DOHH2 (cell line): ENCODE measurements around the gene TNFRSF25.

Experiments
- H3F3A ChIP-seq: fragments of 200-600 bp; sonication (generic), shearing (Covaris generic); 2 replicates; pipeline ENCODE4 v1.6.0; 2016; ENCODE audit warnings: antibody characterized with exemption, mild to moderate bottlenecking; ENCODE audit not compliant: control insufficient read depth, insufficient read depth
- H3K27ac ChIP-seq: fragments of 200-600 bp; sonication (generic); 2 replicates; pipeline ENCODE4 v1.5.1; 2014; ENCODE audit warnings: low read depth, mild to moderate bottlenecking, low read length, moderate library complexity
- H3K27me3 ChIP-seq: fragments of 200-600 bp; sonication (generic); 2 replicates; pipeline ENCODE4 v1.6.1; 2014; ENCODE audit warnings: mild to moderate bottlenecking, low read length, mixed read lengths; ENCODE audit not compliant: control insufficient read depth
- H3K36me3 ChIP-seq: fragments of 200-600 bp; sonication (generic); 2 replicates; pipeline ENCODE4 v1.6.1; 2014; ENCODE audit warnings: mild to moderate bottlenecking, low read length, moderate library complexity, mixed read lengths; ENCODE audit not compliant: control insufficient read depth
- H3K4me1 ChIP-seq: fragments of 200-600 bp; sonication (generic); 2 replicates; pipeline ENCODE4 v1.6.1; 2014; ENCODE audit warnings: mild to moderate bottlenecking, low read length, mixed read lengths; ENCODE audit not compliant: control insufficient read depth
- H3K4me2 ChIP-seq: fragments of 200-600 bp; sonication (generic); 2 replicates; pipeline ENCODE4 v1.6.0; 2014; ENCODE audit warnings: mild to moderate bottlenecking, low read length, moderate library complexity
- H3K4me3 ChIP-seq: fragments of 200-600 bp; sonication (generic); 2 replicates; pipeline ENCODE4 v1.5.1; 2014; ENCODE audit warnings: mild to moderate bottlenecking, low read length, mixed read lengths
- H3K79me2 ChIP-seq: fragments of 200-600 bp; sonication (generic); 2 replicates; pipeline ENCODE4 v1.6.1; 2014; ENCODE audit warnings: mild to moderate bottlenecking, low read length, mixed read lengths; ENCODE audit not compliant: control insufficient read depth
- H3K9me2 ChIP-seq: fragments of 200-600 bp; sonication (generic); replicated peaks from 2 replicates; pipeline ENCODE4 v1.6.1; 2014; ENCODE audit warnings: mild to moderate bottlenecking, low read length, mixed read lengths; ENCODE audit not compliant: control insufficient read depth
- H3K9me3 ChIP-seq: fragments of 200-600 bp; sonication (generic); 2 replicates; pipeline ENCODE4 v1.6.1; 2014; ENCODE audit warnings: antibody characterized with exemption, low read length, mixed read lengths; ENCODE audit not compliant: control insufficient read depth, insufficient read depth
- H4K20me1 ChIP-seq: fragments of 200-600 bp; sonication (generic); 2 replicates; pipeline ENCODE4 v1.6.0; 2014; ENCODE audit warnings: low read depth, mild to moderate bottlenecking, antibody characterized with exemption, low read length, moderate library complexity; ENCODE audit not compliant: control insufficient read depth, insufficient read depth
- CTCF ChIP-seq: fragments of 200-600 bp; sonication (generic); IDR thresholded peaks from one replicate; pipeline ENCODE4 v1.5.1; 2014; ENCODE audit warnings: antibody characterized with exemption, mild to moderate bottlenecking, low read depth, low read length; ENCODE audit not compliant: poor library complexity, severe bottlenecking
- EZH2phosphoT487 ChIP-seq: fragments of 200-600 bp; sonication (generic); IDR thresholded peaks from 2 replicates; pipeline ENCODE4 v1.6.1; 2017; ENCODE audit warnings: borderline replicate concordance, mild to moderate bottlenecking, antibody characterized with exemption, low read length, moderate library complexity, mixed read lengths

The TNFRSF25 gene

GRCh38 chr1:6423321-6423999, 42.5 kb downstream of the TNFRSF25 start:
- TF ChIP-seq CTCF (peak; percentile 96), EZH2phosphoT487 (no peak)

GRCh38 chr1:6421266-6421665, 44.7 kb downstream of the TNFRSF25 start:
- TF ChIP-seq CTCF (no peak), EZH2phosphoT487 (no peak)
- H3K27me3 ChIP-seq = peaks cover 57% of the 10 kb centered on the region
- no peaks in the 10 kb centered on the region for H3K79me2 ChIP-seq
- no peak overlapping the region for H3K4me2 ChIP-seq
- no peak overlapping the region for H3K27ac ChIP-seq
- H4K20me1 ChIP-seq = no peaks in the 10 kb centered on the region
- no peaks in the 10 kb centered on the region for H3K9me2 ChIP-seq
- H3K36me3 ChIP-seq = no peaks in the 10 kb centered on the region
- H3K4me1 ChIP-seq = no peaks in the 10 kb centered on the region
- no peaks in the 10 kb centered on the region for H3K9me3 ChIP-seq
- H3F3A ChIP-seq = no peaks in the 10 kb centered on the region
- no peak overlapping the region for H3K4me3 ChIP-seq

More at GRCh38 chr1:6423321-6423999, 42.5 kb downstream of the TNFRSF25 start:
- Histone ChIP-seq H3F3A (no peaks in the 10 kb centered on the region), H3K9me3 (no peaks in the 10 kb centered on the region), H3K79me2 (no peaks in the 10 kb centered on the region), H3K9me2 (no peaks in the 10 kb centered on the region), H3K27ac (no peak overlapping the region), H3K4me3 (no peak overlapping the region), H3K4me1 (no peaks in the 10 kb centered on the region), H4K20me1 (no peaks in the 10 kb centered on the region), H3K4me2 (peak overlapping the region; percentile 1; the same call in 1 of the 2 replicates), H3K27me3 (peaks cover 66% of the 10 kb centered on the region), H3K36me3 (no peaks in the 10 kb centered on the region)

- H3K36me3 ChIP-seq = no peaks in the 10 kb centered on the region
- H4K20me1 ChIP-seq = no peaks in the 10 kb centered on the region
- H3K27me3 ChIP-seq = peaks cover 50% of the 10 kb centered on the region
- H3K4me2 ChIP-seq = no peak overlapping the region
- H3K27ac ChIP-seq = no peak overlapping the region
- no peaks in the 10 kb centered on the region for H3K9me3 ChIP-seq
- no peak overlapping the region for H3K4me3 ChIP-seq
- H3K79me2 ChIP-seq = no peaks in the 10 kb centered on the region
- H3K4me1 ChIP-seq = no peaks in the 10 kb centered on the region
- no peaks in the 10 kb centered on the region for H3F3A ChIP-seq
- H3K9me2 ChIP-seq = no peaks in the 10 kb centered on the region
- TF ChIP-seq EZH2phosphoT487 (no peak), CTCF (no peak)
Observed at GRCh38 chr1:6420454-6421042, 45.4 kb downstream of the TNFRSF25 start.
